ENCODE data around the gene PREX1. TPM values are rescaled to one million over a fixed set of nuclear protein-coding genes. Genes with fewer than 3 reads are reported as not detected.

The PREX1 gene
- total and polyA plus RNA-seq, 2 experiments from 2014 or later, result 2.4 to 10.3 TPM

DNA sequence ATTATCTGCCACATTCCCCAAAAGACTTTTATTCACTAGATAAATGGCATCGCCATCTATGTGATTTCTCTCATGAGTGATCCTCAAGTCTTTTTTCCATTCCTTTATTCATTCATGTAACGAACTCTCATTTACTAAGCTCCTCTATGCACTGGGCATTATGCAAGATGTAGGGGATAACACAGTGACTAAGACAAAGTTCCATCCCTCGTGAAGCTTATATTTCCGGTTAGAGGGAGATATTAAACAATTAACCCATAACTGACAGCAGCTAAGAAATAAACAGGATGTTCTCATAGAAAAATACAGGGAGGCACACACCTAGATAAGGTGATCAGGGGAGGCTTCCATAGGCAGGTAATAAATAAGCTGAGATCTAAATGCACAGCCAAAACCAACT lies 17.2 kb upstream of the PREX1 start:
- H3F3A ChIP-seq (replicated peaks; ENCODE audit: low read depth), result no peaks in the 10 kb centered on the region
- H2AFZ ChIP-seq, result no peak overlapping the region
- ATAC-seq (no peak), DNase-seq (ENCODE audit: low spot score) (no peak)
- H3K79me2 ChIP-seq (replicated peaks; ENCODE audit: insufficient read depth), result no peaks in the 10 kb centered on the region
- no peak overlapping the region for H3K4me2 ChIP-seq
- TF ChIP-seq ZNF114 (CRISPR knock-in tag; IDR thresholded peaks at IDR 0.05) (no peak), ZNF331 (CRISPR knock-in tag; IDR thresholded peaks at IDR 0.05; ENCODE audit: low read depth) (no peak), EZH2 (IDR thresholded peaks at IDR 0.05; ENCODE audit: low read depth, unreplicated experiment) (no peak), POLR2AphosphoS5 (IDR thresholded peaks at IDR 0.05; ENCODE audit: low read depth) (no peak), EZH2phosphoT487 (IDR thresholded peaks at IDR 0.05; ENCODE audit: unreplicated experiment) (no peak), JUNB (IDR thresholded peaks at IDR 0.05; ENCODE audit: unreplicated experiment) (no peak), STAT1 (IDR thresholded peaks at IDR 0.05; ENCODE audit: unreplicated experiment) (no peak), CREB1 (CRISPR knock-in tag; IDR thresholded peaks at IDR 0.05; ENCODE audit: low read depth) (no peak), NANOG (IDR thresholded peaks at IDR 0.05; ENCODE audit: borderline replicate concordance) (no peak)
- TF ChIP-seq, protein P1, sequence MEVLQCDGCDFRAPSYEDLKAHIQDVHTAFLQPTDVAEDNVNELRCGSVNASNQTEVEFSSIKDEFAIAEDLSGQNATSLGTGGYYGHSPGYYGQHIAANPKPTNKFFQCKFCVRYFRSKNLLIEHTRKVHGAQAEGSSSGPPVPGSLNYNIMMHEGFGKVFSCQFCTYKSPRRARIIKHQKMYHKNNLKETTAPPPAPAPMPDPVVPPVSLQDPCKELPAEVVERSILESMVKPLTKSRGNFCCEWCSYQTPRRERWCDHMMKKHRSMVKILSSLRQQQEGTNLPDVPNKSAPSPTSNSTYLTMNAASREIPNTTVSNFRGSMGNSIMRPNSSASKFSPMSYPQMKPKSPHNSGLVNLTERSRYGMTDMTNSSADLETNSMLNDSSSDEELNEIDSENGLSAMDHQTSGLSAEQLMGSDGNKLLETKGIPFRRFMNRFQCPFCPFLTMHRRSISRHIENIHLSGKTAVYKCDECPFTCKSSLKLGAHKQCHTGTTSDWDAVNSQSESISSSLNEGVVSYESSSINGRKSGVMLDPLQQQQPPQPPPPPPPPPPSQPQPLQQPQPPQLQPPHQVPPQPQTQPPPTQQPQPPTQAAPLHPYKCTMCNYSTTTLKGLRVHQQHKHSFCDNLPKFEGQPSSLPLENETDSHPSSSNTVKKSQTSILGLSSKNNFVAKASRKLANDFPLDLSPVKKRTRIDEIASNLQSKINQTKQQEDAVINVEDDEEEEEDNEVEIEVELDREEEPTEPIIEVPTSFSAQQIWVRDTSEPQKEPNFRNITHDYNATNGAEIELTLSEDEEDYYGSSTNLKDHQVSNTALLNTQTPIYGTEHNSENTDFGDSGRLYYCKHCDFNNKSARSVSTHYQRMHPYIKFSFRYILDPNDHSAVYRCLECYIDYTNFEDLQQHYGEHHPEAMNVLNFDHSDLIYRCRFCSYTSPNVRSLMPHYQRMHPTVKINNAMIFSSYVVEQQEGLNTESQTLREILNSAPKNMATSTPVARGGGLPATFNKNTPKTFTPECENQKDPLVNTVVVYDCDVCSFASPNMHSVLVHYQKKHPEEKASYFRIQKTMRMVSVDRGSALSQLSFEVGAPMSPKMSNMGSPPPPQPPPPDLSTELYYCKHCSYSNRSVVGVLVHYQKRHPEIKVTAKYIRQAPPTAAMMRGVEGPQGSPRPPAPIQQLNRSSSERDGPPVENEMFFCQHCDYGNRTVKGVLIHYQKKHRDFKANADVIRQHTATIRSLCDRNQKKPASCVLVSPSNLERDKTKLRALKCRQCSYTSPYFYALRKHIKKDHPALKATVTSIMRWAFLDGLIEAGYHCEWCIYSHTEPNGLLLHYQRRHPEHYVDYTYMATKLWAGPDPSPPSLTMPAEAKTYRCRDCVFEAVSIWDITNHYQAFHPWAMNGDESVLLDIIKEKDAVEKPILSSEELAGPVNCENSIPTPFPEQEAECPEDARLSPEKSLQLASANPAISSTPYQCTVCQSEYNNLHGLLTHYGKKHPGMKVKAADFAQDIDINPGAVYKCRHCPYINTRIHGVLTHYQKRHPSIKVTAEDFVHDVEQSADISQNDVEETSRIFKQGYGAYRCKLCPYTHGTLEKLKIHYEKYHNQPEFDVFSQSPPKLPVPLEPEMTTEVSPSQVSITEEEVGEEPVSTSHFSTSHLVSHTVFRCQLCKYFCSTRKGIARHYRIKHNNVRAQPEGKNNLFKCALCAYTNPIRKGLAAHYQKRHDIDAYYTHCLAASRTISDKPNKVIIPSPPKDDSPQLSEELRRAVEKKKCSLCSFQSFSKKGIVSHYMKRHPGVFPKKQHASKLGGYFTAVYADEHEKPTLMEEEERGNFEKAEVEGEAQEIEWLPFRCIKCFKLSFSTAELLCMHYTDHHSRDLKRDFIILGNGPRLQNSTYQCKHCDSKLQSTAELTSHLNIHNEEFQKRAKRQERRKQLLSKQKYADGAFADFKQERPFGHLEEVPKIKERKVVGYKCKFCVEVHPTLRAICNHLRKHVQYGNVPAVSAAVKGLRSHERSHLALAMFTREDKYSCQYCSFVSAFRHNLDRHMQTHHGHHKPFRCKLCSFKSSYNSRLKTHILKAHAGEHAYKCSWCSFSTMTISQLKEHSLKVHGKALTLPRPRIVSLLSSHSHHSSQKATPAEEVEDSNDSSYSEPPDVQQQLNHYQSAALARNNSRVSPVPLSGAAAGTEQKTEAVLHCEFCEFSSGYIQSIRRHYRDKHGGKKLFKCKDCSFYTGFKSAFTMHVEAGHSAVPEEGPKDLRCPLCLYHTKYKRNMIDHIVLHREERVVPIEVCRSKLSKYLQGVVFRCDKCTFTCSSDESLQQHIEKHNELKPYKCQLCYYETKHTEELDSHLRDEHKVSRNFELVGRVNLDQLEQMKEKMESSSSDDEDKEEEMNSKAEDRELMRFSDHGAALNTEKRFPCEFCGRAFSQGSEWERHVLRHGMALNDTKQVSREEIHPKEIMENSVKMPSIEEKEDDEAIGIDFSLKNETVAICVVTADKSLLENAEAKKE (CRISPR knock-in tag; IDR thresholded peaks at IDR 0.05), result no peak
- TF ChIP-seq, protein P2, sequence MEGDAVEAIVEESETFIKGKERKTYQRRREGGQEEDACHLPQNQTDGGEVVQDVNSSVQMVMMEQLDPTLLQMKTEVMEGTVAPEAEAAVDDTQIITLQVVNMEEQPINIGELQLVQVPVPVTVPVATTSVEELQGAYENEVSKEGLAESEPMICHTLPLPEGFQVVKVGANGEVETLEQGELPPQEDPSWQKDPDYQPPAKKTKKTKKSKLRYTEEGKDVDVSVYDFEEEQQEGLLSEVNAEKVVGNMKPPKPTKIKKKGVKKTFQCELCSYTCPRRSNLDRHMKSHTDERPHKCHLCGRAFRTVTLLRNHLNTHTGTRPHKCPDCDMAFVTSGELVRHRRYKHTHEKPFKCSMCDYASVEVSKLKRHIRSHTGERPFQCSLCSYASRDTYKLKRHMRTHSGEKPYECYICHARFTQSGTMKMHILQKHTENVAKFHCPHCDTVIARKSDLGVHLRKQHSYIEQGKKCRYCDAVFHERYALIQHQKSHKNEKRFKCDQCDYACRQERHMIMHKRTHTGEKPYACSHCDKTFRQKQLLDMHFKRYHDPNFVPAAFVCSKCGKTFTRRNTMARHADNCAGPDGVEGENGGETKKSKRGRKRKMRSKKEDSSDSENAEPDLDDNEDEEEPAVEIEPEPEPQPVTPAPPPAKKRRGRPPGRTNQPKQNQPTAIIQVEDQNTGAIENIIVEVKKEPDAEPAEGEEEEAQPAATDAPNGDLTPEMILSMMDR (conservative IDR thresholded peaks at IDR 0.05; ENCODE audit: low read depth in 2 of 2), result no peak
- TF ChIP-seq, protein P3, sequence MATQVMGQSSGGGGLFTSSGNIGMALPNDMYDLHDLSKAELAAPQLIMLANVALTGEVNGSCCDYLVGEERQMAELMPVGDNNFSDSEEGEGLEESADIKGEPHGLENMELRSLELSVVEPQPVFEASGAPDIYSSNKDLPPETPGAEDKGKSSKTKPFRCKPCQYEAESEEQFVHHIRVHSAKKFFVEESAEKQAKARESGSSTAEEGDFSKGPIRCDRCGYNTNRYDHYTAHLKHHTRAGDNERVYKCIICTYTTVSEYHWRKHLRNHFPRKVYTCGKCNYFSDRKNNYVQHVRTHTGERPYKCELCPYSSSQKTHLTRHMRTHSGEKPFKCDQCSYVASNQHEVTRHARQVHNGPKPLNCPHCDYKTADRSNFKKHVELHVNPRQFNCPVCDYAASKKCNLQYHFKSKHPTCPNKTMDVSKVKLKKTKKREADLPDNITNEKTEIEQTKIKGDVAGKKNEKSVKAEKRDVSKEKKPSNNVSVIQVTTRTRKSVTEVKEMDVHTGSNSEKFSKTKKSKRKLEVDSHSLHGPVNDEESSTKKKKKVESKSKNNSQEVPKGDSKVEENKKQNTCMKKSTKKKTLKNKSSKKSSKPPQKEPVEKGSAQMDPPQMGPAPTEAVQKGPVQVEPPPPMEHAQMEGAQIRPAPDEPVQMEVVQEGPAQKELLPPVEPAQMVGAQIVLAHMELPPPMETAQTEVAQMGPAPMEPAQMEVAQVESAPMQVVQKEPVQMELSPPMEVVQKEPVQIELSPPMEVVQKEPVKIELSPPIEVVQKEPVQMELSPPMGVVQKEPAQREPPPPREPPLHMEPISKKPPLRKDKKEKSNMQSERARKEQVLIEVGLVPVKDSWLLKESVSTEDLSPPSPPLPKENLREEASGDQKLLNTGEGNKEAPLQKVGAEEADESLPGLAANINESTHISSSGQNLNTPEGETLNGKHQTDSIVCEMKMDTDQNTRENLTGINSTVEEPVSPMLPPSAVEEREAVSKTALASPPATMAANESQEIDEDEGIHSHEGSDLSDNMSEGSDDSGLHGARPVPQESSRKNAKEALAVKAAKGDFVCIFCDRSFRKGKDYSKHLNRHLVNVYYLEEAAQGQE (IDR thresholded peaks at IDR 0.05; ENCODE audit: unreplicated experiment), result no peak
- TF ChIP-seq, protein P4, sequence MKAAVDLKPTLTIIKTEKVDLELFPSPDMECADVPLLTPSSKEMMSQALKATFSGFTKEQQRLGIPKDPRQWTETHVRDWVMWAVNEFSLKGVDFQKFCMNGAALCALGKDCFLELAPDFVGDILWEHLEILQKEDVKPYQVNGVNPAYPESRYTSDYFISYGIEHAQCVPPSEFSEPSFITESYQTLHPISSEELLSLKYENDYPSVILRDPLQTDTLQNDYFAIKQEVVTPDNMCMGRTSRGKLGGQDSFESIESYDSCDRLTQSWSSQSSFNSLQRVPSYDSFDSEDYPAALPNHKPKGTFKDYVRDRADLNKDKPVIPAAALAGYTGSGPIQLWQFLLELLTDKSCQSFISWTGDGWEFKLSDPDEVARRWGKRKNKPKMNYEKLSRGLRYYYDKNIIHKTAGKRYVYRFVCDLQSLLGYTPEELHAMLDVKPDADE (IDR thresholded peaks at IDR 0.05), result no peak
- peaks cover 3% of the 10 kb centered on the region for H3K27me3 Mint-ChIP-seq (ENCODE audit: insufficient read depth, low read depth, poor library complexity)
- no peak overlapping the region for H3K27ac ChIP-seq (ENCODE audit: low read depth)
- H4K20me1 ChIP-seq (replicated peaks; ENCODE audit: insufficient read depth), result no peaks in the 10 kb centered on the region
- H3K36me3 Mint-ChIP-seq (ENCODE audit: low read depth), result no peaks in the 10 kb centered on the region
- no peaks in the 10 kb centered on the region for H3K27me3 ChIP-seq (ENCODE audit: insufficient read depth)
- H3K9me2 ChIP-seq (ENCODE audit: insufficient read depth), result no peaks in the 10 kb centered on the region
- H3K4me1 Mint-ChIP-seq, result peaks cover 10% of the 10 kb centered on the region
- H3K36me3 ChIP-seq (ENCODE audit: insufficient read depth), result no peaks in the 10 kb centered on the region
- H3K4me1 ChIP-seq (ENCODE audit: insufficient read depth), result peaks cover 6% of the 10 kb centered on the region
- no peak overlapping the region for H3K4me3 Mint-ChIP-seq
- no peak overlapping the region for H3K4me3 ChIP-seq
- H3K27ac Mint-ChIP-seq, result no peak overlapping the region
- H3K9me3 Mint-ChIP-seq, result no peaks in the 10 kb centered on the region
